GM10248 (cell line): ENCODE data around the gene WNK2.
"Not testable (repeated sequence)": the region's sequence is repeated elsewhere in the genome, so short reads cannot be mapped to it uniquely, and the experiment has no call there.

Experiments used
- CTCF ChIA-PET: fragments of 300-600 bp; sonication (Branson Sonifier 250); formaldehyde crosslinking; extraction: SDS; loops from one replicate; lab custom pipeline; 2021; ENCODE audit warnings: antibody characterized with exemption; lab: Yijun Ruan, JAX
- POLR2A ChIA-PET: fragments of 350-650 bp; sonication (Branson Sonifier 250); formaldehyde crosslinking; extraction: SDS; loops from one replicate; lab custom pipeline; 2020; ENCODE audit warnings: antibody characterized with exemption; lab: Yijun Ruan, JAX
- DNase-seq: peaks from one replicate; pipeline ENCODE4 v3.0.0; 2012; ENCODE audit errors: extremely low spot score
- CTCF ChIP-seq: IDR thresholded peaks from 2 replicates; pipeline ENCODE4 v1.5.1; 2012; ENCODE audit warnings: mild to moderate bottlenecking, low read depth; ENCODE audit errors: extremely low read depth, missing control alignments, control extremely low read depth

WNK2 gene

DNA sequence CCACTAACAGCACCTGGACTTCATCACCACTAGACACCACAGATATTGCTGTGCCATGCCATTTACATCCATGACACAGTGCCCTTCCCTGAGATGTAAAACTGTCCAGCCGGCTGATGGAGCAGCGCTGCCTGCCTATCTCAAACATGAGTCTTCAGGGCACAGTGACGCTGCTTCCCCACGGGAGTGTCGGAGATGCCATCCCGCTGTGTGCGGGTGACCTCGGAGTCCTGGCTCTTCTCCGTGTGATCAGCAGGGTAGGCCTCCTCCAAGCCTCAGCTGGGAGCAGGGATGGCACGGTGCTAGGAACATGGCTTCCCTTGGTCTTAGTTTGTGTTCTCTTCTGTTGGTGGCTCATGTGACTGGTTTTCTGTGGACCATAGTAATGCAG, 137.3 kb downstream of the WNK2 start:
- DNase-seq = no peak
- POLR2A ChIA-PET = no interaction called here
- CTCF ChIA-PET = no interaction called here
- TF ChIP-seq CTCF = no peak

DNA sequence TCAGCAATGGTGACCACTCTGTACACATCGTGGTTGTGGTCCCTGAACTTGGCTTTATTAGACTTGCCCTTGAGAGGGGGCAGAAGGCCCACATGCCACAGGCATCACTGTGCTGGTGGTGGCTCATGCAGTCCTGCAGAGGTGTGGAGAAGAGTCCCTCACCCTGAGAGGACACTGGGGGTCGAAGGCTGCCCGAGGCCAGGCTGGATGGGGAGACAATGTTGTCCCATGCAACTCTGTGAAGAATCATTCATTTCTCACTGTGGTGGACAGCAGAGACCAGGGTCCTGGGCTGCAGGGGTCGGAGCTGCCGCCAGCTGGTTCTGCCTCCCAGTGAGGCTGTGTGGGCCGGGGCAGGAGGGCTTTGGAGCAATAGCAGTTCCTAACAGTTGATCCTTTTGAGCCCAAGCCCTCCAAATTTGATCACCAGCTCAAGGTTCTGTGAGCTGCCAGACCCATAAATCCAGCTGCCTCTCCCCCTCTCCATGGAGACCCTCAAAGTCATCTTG, 139.6 kb downstream of the WNK2 start:
- DNase-seq, CTCF ChIA-PET, POLR2A ChIA-PET: not testable (repeated sequence)

DNA sequence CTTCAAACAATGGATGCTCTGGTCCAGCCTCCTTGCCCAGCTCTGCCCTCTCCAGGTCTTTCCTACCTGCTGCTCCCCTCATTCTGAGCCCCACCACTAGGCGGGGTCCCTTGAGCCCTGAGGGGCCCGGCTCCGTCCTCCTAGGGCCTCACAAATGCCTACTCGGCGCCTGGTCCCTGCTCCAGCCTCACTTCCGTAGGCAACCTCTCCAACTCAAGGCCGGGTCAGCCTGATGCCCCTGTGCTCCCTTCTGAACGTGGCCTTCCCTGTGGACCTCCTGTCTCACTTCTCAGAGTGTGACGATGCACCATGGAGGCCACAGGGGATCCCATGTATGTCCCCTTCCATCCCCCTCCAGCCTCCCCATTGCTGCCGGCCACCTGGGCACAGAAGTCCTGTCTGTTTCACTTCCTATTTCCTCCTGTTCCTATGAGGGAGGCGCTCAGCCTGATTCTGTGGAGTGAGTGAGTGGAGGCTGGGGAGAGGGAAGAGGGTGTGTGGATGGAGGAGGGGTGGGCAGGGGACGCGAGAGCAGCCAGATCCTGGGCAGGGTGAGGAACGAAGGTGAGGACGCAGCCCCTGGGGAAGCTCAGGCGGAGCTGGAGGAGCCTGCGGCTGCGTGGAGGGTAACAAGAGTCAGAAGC, 140.4 kb downstream of the WNK2 start:
- TF ChIP-seq CTCF = no peak
- no peak for DNase-seq
- ChIA-PET POLR2A (no interaction called here), CTCF (no interaction called here)

GRCh38 chr9:93325307-93326035, 141.5 kb downstream of the WNK2 start:
- TF ChIP-seq CTCF = no peak
- POLR2A ChIA-PET = no interaction called here
- CTCF ChIA-PET = no interaction called here
- no peak for DNase-seq

- no peak for TF ChIP-seq CTCF
- CTCF ChIA-PET = no interaction called here
- POLR2A ChIA-PET = no interaction called here
- DNase-seq = no peak
These were observed 142.1 kb downstream of the WNK2 start for GRCh38 chr9:93326056-93326455.

- no peak for DNase-seq
- ChIA-PET CTCF (interaction anchor here (0.7 to 1.4 kb wide), 2 partner anchors 24 to 52 kb away, joined by 3 to 4 read pairs; no protein-coding TSS in a partner anchor), POLR2A (no interaction called here)
- TF ChIP-seq CTCF = no peak
These were observed 142.7 kb downstream of the WNK2 start for GRCh38 chr9:93326654-93327053.
